ENCODE results near the gene KRT86.
"Not testable (repeated sequence)": the region's sequence is repeated elsewhere in the genome, so short reads cannot be mapped to it uniquely, and the experiment has no call there.

The KRT86 gene

GRCh38 chr12:52300796-52301691, 26.6 kb downstream of the KRT86 start:
- ChIA-PET POLR2A (no interaction called here), CTCF (no interaction called here)
- no peak for DNase-seq (ENCODE audit: extremely low spot score)
- TF ChIP-seq FOXM1 (IDR thresholded peaks at IDR 0.05; ENCODE audit: borderline replicate concordance), result no peak

GRCh38 chr12:52301721-52302120, 27.3 kb downstream of the KRT86 start:
- CTCF ChIA-PET; DNase-seq (ENCODE audit: extremely low spot score); POLR2A ChIA-PET: not testable (repeated sequence)

- DNase-seq (ENCODE audit: extremely low spot score); CTCF ChIA-PET; POLR2A ChIA-PET: not testable (repeated sequence)
Observed at GRCh38 chr12:52302242-52302914, 27.9 kb downstream of the KRT86 start.

GRCh38 chr12:52304941-52305411, 30.5 kb downstream of the KRT86 start:
- POLR2A ChIA-PET; DNase-seq (ENCODE audit: extremely low spot score); CTCF ChIA-PET: not testable (repeated sequence)

- POLR2A ChIA-PET, result no interaction called here
- CTCF ChIA-PET, result interaction anchor here (0.7 to 2.3 kb wide), 4 partner anchors 10 to 150 kb away, joined by 3 to 9 read pairs (median 4); no protein-coding TSS in a partner anchor
- TF ChIP-seq SP1 (IDR thresholded peaks at IDR 0.05) (no peak), HDGF (IDR thresholded peaks at IDR 0.05; ENCODE audit: borderline replicate concordance) (no peak), TARDBP (IDR thresholded peaks at IDR 0.05) (no peak), FOXM1 (IDR thresholded peaks at IDR 0.05; ENCODE audit: borderline replicate concordance) (no peak), BHLHE40 (IDR thresholded peaks at IDR 0.05; ENCODE audit: borderline replicate concordance) (no peak), SUZ12 (IDR thresholded peaks at IDR 0.05) (no peak), ZNF384 (IDR thresholded peaks at IDR 0.05) (no peak), NFRKB (IDR thresholded peaks at IDR 0.05) (no peak), FOXK2 (IDR thresholded peaks at IDR 0.05) (no peak), ELF4 (IDR thresholded peaks at IDR 0.05) (no peak), L3MBTL2 (conservative IDR thresholded peaks at IDR 0.05) (no peak), ARNT (IDR thresholded peaks at IDR 0.05) (no peak), FOXA1 (IDR thresholded peaks at IDR 0.05) (no peak), CTBP1 (IDR thresholded peaks at IDR 0.05; ENCODE audit: borderline replicate concordance) (no peak)
- no peak for DNase-seq (ENCODE audit: extremely low spot score)
Observed at GRCh38 chr12:52305921-52306705, 31.7 kb downstream of the KRT86 start.

GRCh38 chr12:52306731-52307130, 32.3 kb downstream of the KRT86 start:
- ChIA-PET CTCF (interaction anchor here (0.7 to 2.3 kb wide), 6 partner anchors 9 to 150 kb away, joined by 3 to 9 read pairs (median 4); no protein-coding TSS in a partner anchor), POLR2A (no interaction called here)
- TF ChIP-seq SP1 (IDR thresholded peaks at IDR 0.05) (no peak), NFRKB (IDR thresholded peaks at IDR 0.05) (no peak), FOXK2 (IDR thresholded peaks at IDR 0.05) (no peak), CTBP1 (IDR thresholded peaks at IDR 0.05; ENCODE audit: borderline replicate concordance) (no peak), SUZ12 (IDR thresholded peaks at IDR 0.05) (no peak), ARNT (IDR thresholded peaks at IDR 0.05) (no peak), BHLHE40 (IDR thresholded peaks at IDR 0.05; ENCODE audit: borderline replicate concordance) (no peak), L3MBTL2 (conservative IDR thresholded peaks at IDR 0.05) (no peak), TARDBP (IDR thresholded peaks at IDR 0.05) (no peak), ELF4 (IDR thresholded peaks at IDR 0.05) (no peak), FOXA1 (IDR thresholded peaks at IDR 0.05) (no peak), HDGF (IDR thresholded peaks at IDR 0.05; ENCODE audit: borderline replicate concordance) (no peak), FOXM1 (IDR thresholded peaks at IDR 0.05; ENCODE audit: borderline replicate concordance) (no peak), ZNF384 (IDR thresholded peaks at IDR 0.05) (no peak)
- no peak for DNase-seq (ENCODE audit: extremely low spot score)

GRCh38 chr12:52307836-52308805, 33.7 kb downstream of the KRT86 start:
- CTCF ChIA-PET, result interaction anchor here (0.8 to 2.3 kb wide), 8 partner anchors 8 to 283 kb away, joined by 3 to 10 read pairs (median 4); no protein-coding TSS in a partner anchor
- POLR2A ChIA-PET, result no interaction called here
- peak; percentile 80 for DNase-seq (ENCODE audit: extremely low spot score)

More at GRCh38 chr12:52307836-52308805, 33.7 kb downstream of the KRT86 start:
- TF ChIP-seq SUZ12 (IDR thresholded peaks at IDR 0.05) (no peak), NFRKB (IDR thresholded peaks at IDR 0.05) (no peak), PKNOX1 (IDR thresholded peaks at IDR 0.05) (no peak), TARDBP (IDR thresholded peaks at IDR 0.05) (no peak), L3MBTL2 (conservative IDR thresholded peaks at IDR 0.05) (0 out of 2 replicates have a peak, but pooled peaks have one; percentile 26), ARNT (IDR thresholded peaks at IDR 0.05) (no peak)
